PC-3 (cell line): ENCODE results near the gene STX17. TPM values are rescaled to one million over a fixed set of nuclear protein-coding genes. Genes with fewer than 3 reads are reported as not detected.

ENCODE experiments used
- ATAC-seq: fragments of 200-7000 bp; cut with Tn5 transposase; 2 replicates; pipeline ENCODE4 v1.9.1; 2020; ENCODE audit warnings: mild to moderate bottlenecking, moderate library complexity
- BruUV-seq: library from RNA; stranded (reverse); fragments of 400-500 nt; replicated peaks from 2 replicates; lab custom pipeline; 2021; lab: Mats Ljungman, UMichigan
- CTCF ChIA-PET: fragments of 300-600 bp; sonication (Branson Sonifier 250); formaldehyde crosslinking; loops from one replicate; lab custom pipeline; 2022; ENCODE audit warnings: antibody characterized with exemption; lab: Charles Lee
- POLR2A ChIA-PET: fragments of 300-600 bp; sonication (Branson Sonifier 250); formaldehyde crosslinking; loops from one replicate; lab custom pipeline; 2022; ENCODE audit warnings: antibody characterized with exemption; ENCODE audit not compliant: unreplicated experiment; lab: Charles Lee
- DNase-seq: peaks from one replicate; pipeline ENCODE4 v3.0.0-alpha.2; 2015
- H2AFZ ChIP-seq: fragments of 300-600 bp; sonication (generic); 2 replicates; pipeline ENCODE4 v1.6.0; 2016; ENCODE audit warnings: antibody characterized with exemption, low read length
- H3F3A ChIP-seq: fragments of 300-600 bp; sonication (generic); one replicate; pipeline ENCODE4 v1.6.0; 2017; ENCODE audit warnings: antibody characterized with exemption, low read length, control low read depth, mild to moderate bottlenecking; ENCODE audit not compliant: unreplicated experiment
- H3K27ac ChIP-seq: fragments of 300-600 bp; sonication (generic); 2 replicates; pipeline ENCODE4 v1.5.1; 2016; ENCODE audit warnings: mild to moderate bottlenecking, low read length
- H3K27me3 ChIP-seq: fragments of 300-600 bp; sonication (generic); 2 replicates; pipeline ENCODE4 v1.6.1; 2016; ENCODE audit warnings: low read length, mixed read lengths
- H3K36me3 ChIP-seq: fragments of 300-600 bp; sonication (generic); 2 replicates; pipeline ENCODE4 v1.6.1; 2016; ENCODE audit warnings: low read depth, mixed run types, low read length, mixed read lengths
- H3K4me1 ChIP-seq: fragments of 300-600 bp; sonication (generic); 2 replicates; pipeline ENCODE4 v1.5.1; 2016; ENCODE audit warnings: low read length; ENCODE audit not compliant: insufficient read depth
- H3K4me2 ChIP-seq: fragments of 300-600 bp; sonication (generic); 2 replicates; pipeline ENCODE4 v1.6.0; 2016; ENCODE audit warnings: low read length
- H3K4me3 ChIP-seq: fragments of 300-600 bp; sonication (generic); 2 replicates; pipeline ENCODE4 v1.5.1; 2016; ENCODE audit warnings: mild to moderate bottlenecking, low read length, mixed read lengths
- H3K79me2 ChIP-seq: fragments of 300-600 bp; sonication (generic); 2 replicates; pipeline ENCODE4 v1.6.1; 2017; ENCODE audit warnings: low read length, mixed read lengths
- H3K9ac ChIP-seq: fragments of 300-600 bp; sonication (generic); 2 replicates; pipeline ENCODE4 v1.6.0; 2016; ENCODE audit warnings: mild to moderate bottlenecking, low read length
- H3K9me2 ChIP-seq: fragments of 300-600 bp; sonication (generic); replicated peaks from 2 replicates; pipeline ENCODE4 v1.6.1; 2016; ENCODE audit warnings: mixed run types, low read length, mixed read lengths
- H3K9me3 ChIP-seq: fragments of 300-600 bp; sonication (generic); 2 replicates; pipeline ENCODE4 v1.6.1; 2016; ENCODE audit warnings: low read length, mixed read lengths
- H4K20me1 ChIP-seq: fragments of 300-600 bp; sonication (generic); 2 replicates; pipeline ENCODE4 v1.6.1; 2016; ENCODE audit warnings: low read length, mixed read lengths
- EZH2 ChIP-seq: fragments of 300-600 bp; sonication (generic); IDR thresholded peaks from one replicate; pipeline ENCODE4 v1.6.1; 2017; ENCODE audit warnings: antibody characterized with exemption, mild to moderate bottlenecking, low read length; ENCODE audit not compliant: unreplicated experiment
- EZH2phosphoT487 ChIP-seq: fragments of 300-600 bp; sonication (generic); IDR thresholded peaks from 2 replicates; pipeline ENCODE4 v1.6.1; 2018; ENCODE audit warnings: mild to moderate bottlenecking, antibody characterized with exemption, low read length, borderline replicate concordance
- intact Hi-C: fragments of 100-400 bp; cut with micrococcal nuclease; formaldehyde crosslinking; loops from 2 replicates; pipeline ENCODE4 v1.9.0; 2023
- total RNA-seq: library from RNA; depleted of rRNA; stranded (reverse); fragments of >200 nt; gene quantifications from 2 replicates; pipeline ENCODE4 v1.2.3, GENCODE V29; 2014
- TF ChIP-seq, protein P1 (sequence below): fragments of 300-600 bp; sonication (generic); conservative IDR thresholded peaks from 2 replicates; pipeline ENCODE4 v1.5.1; 2017; ENCODE audit warnings: antibody characterized with exemption, low read depth, mild to moderate bottlenecking, low read length

STX17 gene
- total RNA-seq, 1 experiment from 2014 or later = 12.8 TPM

DNA sequence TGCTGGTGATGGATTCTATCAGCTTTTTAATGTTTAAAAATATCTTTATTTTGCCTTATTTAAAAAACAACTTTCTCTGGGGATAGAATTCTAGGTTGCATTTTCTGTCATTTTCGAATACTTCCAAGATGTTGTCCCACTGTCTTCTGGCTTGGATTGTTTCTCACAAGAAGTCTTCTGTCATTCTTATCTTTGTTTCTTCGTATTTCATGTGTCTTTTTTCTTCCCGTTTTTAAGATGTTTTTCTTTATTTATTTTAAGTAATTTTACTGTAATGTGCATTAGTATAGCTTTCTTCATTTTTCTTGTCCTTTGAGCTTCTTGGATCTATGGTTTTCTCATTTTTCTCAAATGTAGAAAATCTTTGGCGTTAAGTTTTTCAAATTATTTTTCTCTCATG lies 19.1 kb downstream of the STX17 start:
- BruUV-seq = no TSS peak
- Histone ChIP-seq H3K9ac (no peak overlapping the region), H3K27me3 (no peaks in the 10 kb centered on the region), H3K4me2 (no peak overlapping the region), H3K79me2 (no peaks in the 10 kb centered on the region), H3K9me3 (no peaks in the 10 kb centered on the region), H3F3A (no peaks in the 10 kb centered on the region), H2AFZ (no peak overlapping the region), H3K4me1 (no peaks in the 10 kb centered on the region), H3K9me2 (no peaks in the 10 kb centered on the region), H4K20me1 (no peaks in the 10 kb centered on the region), H3K36me3 (peaks cover 26% of the 10 kb centered on the region), H3K27ac (no peak overlapping the region), H3K4me3 (no peak overlapping the region)
- intact Hi-C loops = no loop called here
- ChIA-PET CTCF (no interaction called here), POLR2A (no interaction called here)
- TF ChIP-seq EZH2phosphoT487 (no peak), EZH2 (no peak)
- TF ChIP-seq, protein P1, sequence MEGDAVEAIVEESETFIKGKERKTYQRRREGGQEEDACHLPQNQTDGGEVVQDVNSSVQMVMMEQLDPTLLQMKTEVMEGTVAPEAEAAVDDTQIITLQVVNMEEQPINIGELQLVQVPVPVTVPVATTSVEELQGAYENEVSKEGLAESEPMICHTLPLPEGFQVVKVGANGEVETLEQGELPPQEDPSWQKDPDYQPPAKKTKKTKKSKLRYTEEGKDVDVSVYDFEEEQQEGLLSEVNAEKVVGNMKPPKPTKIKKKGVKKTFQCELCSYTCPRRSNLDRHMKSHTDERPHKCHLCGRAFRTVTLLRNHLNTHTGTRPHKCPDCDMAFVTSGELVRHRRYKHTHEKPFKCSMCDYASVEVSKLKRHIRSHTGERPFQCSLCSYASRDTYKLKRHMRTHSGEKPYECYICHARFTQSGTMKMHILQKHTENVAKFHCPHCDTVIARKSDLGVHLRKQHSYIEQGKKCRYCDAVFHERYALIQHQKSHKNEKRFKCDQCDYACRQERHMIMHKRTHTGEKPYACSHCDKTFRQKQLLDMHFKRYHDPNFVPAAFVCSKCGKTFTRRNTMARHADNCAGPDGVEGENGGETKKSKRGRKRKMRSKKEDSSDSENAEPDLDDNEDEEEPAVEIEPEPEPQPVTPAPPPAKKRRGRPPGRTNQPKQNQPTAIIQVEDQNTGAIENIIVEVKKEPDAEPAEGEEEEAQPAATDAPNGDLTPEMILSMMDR = no peak
- ATAC-seq (no peak), DNase-seq (no peak)

DNA sequence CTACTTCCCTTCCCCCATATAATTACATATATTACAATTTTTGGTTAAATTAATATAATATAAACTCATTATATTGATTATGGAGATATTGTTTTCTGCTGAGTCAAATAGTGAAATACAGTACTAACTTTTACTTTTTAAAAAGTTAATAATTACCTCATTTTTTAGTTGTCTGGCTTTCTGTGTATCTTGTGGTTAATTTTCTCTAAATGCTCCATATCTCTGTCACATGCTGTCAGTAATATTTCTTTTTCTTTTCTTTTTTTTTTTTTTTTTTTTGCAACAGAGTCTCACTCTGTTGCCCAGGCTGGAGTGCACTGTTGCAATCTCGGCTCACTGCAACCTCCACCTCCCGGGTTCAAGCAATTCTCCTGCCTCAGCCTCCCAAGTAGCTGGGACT lies 23.2 kb downstream of the STX17 start:
- CTCF ChIA-PET = no interaction called here
- Histone ChIP-seq H3K4me3 (no peak overlapping the region), H3K79me2 (no peaks in the 10 kb centered on the region), H3K9me2 (no peaks in the 10 kb centered on the region), H3K9me3 (no peaks in the 10 kb centered on the region), H3K27ac (no peak overlapping the region), H3K36me3 (peaks cover 11% of the 10 kb centered on the region; the same call in 1 of the 2 replicates), H4K20me1 (no peaks in the 10 kb centered on the region), H3K27me3 (no peaks in the 10 kb centered on the region), H3K4me2 (no peak overlapping the region), H3F3A (no peaks in the 10 kb centered on the region), H2AFZ (no peak overlapping the region), H3K9ac (no peak overlapping the region), H3K4me1 (no peaks in the 10 kb centered on the region)
- intact Hi-C loops = no loop called here
- POLR2A ChIA-PET = no interaction called here
- no peak for DNase-seq
- ATAC-seq = no peak
- TF ChIP-seq EZH2phosphoT487 = no peak
- TF ChIP-seq, protein P1 = no peak
- no peak for TF ChIP-seq EZH2
- BruUV-seq = no TSS peak

DNA sequence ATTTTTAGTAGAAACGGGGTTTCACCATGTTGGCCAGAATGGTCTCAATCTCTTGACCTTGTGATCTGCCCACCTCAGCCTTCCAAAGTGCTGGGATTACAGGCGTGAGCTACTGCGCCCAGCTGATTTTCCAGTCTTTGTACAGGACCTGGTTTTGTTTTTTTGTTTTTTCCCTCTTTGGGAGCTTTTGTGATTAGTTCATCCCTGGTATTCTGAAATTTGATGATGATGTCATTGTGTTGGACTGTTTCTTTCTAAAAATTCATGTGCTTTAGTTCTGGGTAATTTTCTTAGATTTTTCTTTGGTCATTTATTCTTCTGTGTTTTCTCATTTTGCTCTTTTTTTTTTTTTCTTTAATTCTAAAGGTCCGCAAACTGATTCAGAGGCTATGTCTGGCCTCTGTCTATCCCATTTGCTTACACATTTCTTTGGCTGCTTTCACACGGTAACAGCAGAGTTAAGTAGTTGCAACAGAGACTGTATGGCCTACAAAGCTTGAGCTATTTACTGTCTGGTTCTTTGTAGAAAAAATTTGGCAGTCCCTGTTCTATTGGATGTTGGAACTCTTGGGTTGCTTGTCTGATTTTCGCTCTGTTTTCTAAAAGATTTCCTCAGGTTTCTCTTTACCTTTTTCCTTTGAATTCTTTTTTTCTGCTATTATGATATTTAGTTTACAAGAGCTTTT lies 24.8 kb downstream of the STX17 start:
- H3K79me2 ChIP-seq = no peaks in the 10 kb centered on the region

More for the DNA sequence above, 24.8 kb downstream of the STX17 start:
- intact Hi-C loops = no loop called here
- H3K27me3 ChIP-seq = no peaks in the 10 kb centered on the region
- no peak overlapping the region for H3K4me2 ChIP-seq
- no peak for DNase-seq
- TF ChIP-seq EZH2phosphoT487 (no peak), EZH2 (no peak)
- TF ChIP-seq, protein P1 = no peak
- ChIA-PET POLR2A (no interaction called here), CTCF (no interaction called here)
- no peak for ATAC-seq
- H3K9me3 ChIP-seq = no peaks in the 10 kb centered on the region
- no peaks in the 10 kb centered on the region for H3K9me2 ChIP-seq
- no peak overlapping the region for H2AFZ ChIP-seq
- H3F3A ChIP-seq = no peaks in the 10 kb centered on the region
- no peaks in the 10 kb centered on the region for H3K36me3 ChIP-seq
- no peaks in the 10 kb centered on the region for H4K20me1 ChIP-seq
- no TSS peak for BruUV-seq
- no peaks in the 10 kb centered on the region for H3K4me1 ChIP-seq
- no peak overlapping the region for H3K9ac ChIP-seq
- no peak overlapping the region for H3K27ac ChIP-seq
- no peak overlapping the region for H3K4me3 ChIP-seq
